HG03095 (cell line): Measurements from ENCODE around the gene DNPH1.

Experiments
- ATAC-seq: cut with Tn5 transposase; IDR thresholded peaks from one replicate; pipeline ENCODE4 v1.9.1; 2021; ENCODE audit warnings: moderate library complexity; ENCODE audit not compliant: unreplicated experiment

Gene DNPH1

DNA sequence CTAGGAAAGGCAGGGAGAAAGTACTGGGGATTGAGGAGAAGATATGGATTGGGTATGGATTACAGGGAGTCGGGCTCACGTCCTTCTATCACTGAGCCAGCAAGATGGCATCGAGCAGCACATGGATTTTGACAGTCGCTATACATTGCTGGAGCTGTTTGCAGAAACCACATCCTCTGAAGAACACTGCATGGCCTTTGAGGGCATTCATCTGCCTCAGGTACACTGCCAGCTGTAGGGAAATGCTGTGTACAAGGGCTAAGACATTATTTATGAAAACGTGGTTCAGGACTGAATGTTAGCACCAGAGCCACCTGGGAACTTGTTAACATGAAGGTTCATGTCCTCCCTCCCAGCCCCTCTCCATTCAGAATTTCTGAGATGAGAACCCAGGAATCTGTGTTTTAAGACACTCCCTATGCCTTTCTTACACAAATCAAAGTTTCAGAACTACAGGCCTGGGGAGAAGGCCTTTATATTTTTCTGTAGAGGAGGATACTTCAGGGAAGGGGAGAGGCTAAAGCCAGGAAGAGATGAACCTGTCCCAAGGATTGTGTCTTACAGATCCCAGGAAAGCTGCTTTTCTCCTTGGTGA is 43.8 kb downstream of the DNPH1 start:
- no peak for ATAC-seq

DNA sequence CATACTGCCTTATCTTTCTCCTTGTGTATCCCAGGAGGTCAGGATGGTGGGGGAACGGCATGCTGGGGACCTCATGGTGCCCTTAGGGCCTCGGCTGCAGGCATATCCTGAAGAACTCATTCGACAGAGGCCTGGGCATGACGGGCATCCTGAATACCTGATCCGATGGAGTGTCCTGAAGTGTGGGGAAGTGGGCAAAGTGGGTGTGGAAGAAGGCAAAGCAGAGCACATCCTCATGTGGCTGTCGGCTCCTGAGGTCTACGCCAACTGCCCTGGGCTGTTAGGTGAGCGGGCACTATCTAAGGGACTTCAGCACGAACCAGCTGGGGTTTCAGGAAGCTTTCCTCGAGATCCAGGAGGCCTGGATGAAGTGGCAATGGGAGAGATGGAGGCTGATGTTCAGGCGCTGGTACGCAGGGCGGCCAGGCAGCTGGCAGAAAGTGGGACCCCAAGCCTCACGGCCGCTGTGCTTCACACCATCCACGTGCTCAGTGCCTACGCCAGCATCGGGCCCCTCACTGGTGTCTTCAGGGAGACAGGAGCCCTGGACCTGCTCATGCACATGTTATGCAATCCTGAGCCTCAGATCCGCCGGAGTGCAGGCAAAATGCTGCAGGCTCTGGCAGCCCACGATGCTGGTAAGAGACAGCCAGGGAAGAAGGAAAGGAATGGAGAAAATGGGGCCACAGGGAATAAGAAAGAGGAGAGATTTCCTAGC is 44.9 kb downstream of the DNPH1 start:
- no peak for ATAC-seq

- ATAC-seq, result no peak
Measured at GRCh38 chr6:43183441-43183840, 45.8 kb downstream of the DNPH1 start.

DNA sequence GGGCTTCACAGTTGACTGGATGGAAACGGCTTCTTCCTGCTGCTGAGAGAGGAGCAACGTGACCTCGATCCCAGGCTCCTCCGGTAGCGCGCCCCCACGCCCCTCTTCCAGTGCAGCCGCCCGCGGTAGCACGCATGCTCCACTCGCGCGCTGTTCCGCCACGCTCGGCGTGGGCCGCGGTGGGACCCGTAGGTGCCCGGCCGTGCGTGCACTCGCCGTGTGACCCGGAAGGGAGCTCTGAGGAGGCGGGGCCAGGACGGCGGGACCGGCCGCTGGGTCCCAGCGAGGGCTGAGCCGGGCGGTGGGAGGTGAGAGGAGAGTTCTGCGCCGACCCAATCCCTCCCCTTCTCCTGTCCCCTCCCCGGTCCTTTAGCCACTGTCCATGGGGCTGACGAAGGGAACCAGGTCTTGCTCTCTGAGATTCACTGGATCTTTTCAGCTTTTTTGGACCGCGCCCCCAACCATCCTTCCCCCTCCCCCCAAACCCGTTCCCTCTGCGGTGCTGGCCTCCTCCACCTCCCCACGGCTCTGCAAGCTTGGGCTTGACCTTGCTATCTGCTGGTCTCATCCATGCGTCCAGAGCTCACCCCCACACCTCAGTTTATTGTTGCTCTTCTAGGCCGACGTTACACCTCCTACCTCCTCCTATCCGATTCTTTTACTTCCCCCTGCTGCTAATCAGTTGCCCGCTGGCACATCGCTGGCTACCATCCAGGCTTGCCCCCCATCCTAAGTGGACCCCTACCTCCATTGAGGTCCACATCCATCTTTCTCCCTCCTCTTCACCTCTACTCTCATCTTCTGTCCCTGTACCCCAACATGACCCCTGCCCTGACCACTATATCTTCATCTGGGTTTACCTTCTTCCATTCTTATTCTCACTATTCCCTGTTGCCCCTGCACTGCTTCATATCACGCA is 47.1 kb downstream of the DNPH1 start, which contains the start of gene CUL9:
Gene CUL9, plus strand, starts transcription at position 255 of the 919 bp plus-strand sequence. CDS start 2,115 bp downstream, outside the sequence.
- ATAC-seq, result peak; percentile 92

DNA sequence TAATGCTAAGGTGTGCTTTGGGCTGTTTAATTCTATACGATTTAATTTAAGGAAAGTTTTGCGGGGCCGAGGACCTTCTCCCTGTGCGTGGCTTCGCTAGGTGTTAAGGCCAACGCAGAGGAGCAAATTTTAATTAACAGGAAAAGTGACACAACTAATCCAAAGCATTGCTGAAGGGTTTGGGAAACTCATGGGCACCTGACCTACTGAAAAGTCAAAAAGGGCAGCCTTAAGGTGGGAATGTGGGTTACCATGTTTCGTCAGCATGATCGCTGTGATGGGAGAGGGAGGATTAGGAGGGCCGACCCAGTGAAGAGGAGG is 47.7 kb downstream of the DNPH1 start:
- ATAC-seq, result no peak

GRCh38 chr6:43180985-43181384 is 48.3 kb downstream of the DNPH1 start:
- ATAC-seq, result no peak

DNA sequence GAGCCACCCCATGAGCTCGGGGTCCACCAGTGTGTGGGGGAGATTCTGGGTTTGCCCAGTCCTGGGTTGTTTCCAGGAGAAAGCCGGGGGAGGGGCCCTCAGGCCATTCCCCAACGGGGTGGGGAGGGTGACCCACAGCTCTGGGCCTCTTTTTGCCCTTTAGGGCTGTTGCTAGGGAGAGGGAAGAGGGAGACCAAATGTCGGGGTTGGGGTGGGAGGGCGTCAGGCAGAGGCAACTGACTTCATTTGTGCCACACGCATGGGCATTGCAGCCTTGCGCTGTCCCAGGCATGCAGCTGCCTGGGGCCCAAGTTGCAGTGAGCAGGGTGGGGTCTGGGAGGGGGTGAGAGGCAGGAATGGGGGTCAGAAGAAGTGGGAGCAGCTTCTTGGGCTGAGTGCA is 49.2 kb downstream of the DNPH1 start:
- ATAC-seq, result no peak

DNA sequence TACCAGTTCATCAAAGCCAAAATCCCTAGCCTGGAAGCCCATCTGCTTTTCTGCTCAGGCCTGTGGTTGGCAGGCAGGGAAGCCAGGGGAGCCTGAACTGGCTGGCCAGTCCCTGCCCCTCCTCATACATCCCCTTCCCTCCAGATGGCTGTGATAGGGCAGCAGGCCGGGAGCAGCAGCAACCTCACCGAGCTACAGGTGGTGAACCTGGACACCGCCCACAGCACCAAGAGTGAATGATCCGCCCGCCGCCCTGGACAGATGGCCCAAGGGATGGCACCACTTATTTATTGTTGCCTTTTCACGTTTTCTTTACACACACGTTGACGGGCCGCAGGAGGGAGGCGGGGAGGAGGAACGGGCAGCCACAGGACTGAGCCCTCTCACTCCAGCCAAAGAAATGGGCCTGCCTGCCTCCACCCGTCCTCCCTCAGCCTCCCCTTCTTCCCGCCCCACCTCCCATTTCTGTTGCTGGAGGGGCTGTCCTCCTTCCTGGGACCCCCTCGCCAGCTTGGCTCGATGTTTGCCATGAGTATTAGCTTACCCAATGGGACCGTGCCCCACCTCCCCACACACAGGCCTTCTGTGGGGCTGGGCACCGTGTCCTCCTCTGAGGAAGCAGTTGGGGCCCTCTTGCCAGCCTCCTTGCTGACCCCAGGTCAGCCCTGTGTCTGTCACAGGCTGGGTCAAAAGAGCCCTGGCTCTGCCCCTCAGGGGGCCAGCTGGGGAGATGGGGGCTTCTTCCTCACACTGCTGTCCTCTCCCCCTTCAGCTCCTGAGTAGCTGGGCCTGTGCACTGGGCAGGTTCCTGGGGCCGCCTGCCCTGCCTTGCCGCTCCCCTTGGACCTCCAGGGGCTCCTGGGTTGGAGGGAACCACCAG is 50.1 kb downstream of the DNPH1 start:
- ATAC-seq, result no peak

- no peak for ATAC-seq
Measured at GRCh38 chr6:43178150-43178549, 51.1 kb downstream of the DNPH1 start.

- no peak for ATAC-seq
Measured at GRCh38 chr6:43176423-43176786, 52.9 kb downstream of the DNPH1 start.

- ATAC-seq, result no peak
Measured at GRCh38 chr6:43175676-43176422, 53.4 kb downstream of the DNPH1 start.
